Liver (tissue), 9 donors: ENCODE results near the gene DYRK1A. TPM values are rescaled to one million over a fixed set of nuclear protein-coding genes. Genes with fewer than 3 reads are reported as not detected.

ENCODE experiments used
- DNase-seq: peaks from one replicate; pipeline ENCODE4 v3.0.0-alpha.2; 2017; ENCODE audit warnings: low spot score
- H3K27ac ChIP-seq, 2 donors: one replicate each; pipeline ENCODE4 v1.7.0; 2013; ENCODE audit warnings: inconsistent platforms in 2 of 2, low read length in 2 of 2, control low read depth in 1 of 2, low read depth in 1 of 2, mild to moderate bottlenecking in 1 of 2
- H3K27me3 ChIP-seq, 4 donors: one replicate each; pipeline versions ENCODE4 v1.6.1 to v1.7.0; 2013; ENCODE audit warnings: low read length in 3 of 4, inconsistent platforms in 1 of 4, mild to moderate bottlenecking in 1 of 4, moderate library complexity in 1 of 4; ENCODE audit not compliant: control insufficient read depth in 4 of 4, insufficient read depth in 4 of 4
- H3K36me3 ChIP-seq, 4 donors: one replicate each; pipeline versions ENCODE4 v1.6.1 to v1.7.0; 2013; ENCODE audit warnings: low read length in 3 of 4, mild to moderate bottlenecking in 3 of 4, low read depth in 1 of 4, moderate library complexity in 1 of 4; ENCODE audit not compliant: control insufficient read depth in 4 of 4, insufficient read depth in 3 of 4
- H3K4me1 ChIP-seq, 4 donors: one replicate each; pipeline versions ENCODE4 v1.6.1 to v1.7.0; 2013; ENCODE audit warnings: low read length in 3 of 4, mild to moderate bottlenecking in 3 of 4, moderate library complexity in 1 of 4; ENCODE audit not compliant: control insufficient read depth in 4 of 4, insufficient read depth in 4 of 4
- H3K4me3 ChIP-seq, 3 donors: one replicate each; pipeline versions ENCODE4 v1.6.1 to v1.7.0; 2013; ENCODE audit warnings: low read length in 3 of 3, control low read depth in 1 of 3, low read depth in 1 of 3, mild to moderate bottlenecking in 1 of 3
- H3K9ac ChIP-seq, 2 donors: one replicate each; pipeline ENCODE4 v1.7.0; 2013; ENCODE audit warnings: low read length in 2 of 2, mild to moderate bottlenecking in 2 of 2, moderate library complexity in 2 of 2, control low read depth in 1 of 2, low read depth in 1 of 2
- H3K9me3 ChIP-seq, 4 donors: one replicate each; pipeline versions ENCODE4 v1.6.1 to v1.7.0; 2013; ENCODE audit warnings: low read length in 3 of 4; ENCODE audit not compliant: control insufficient read depth in 4 of 4
- ATF3 ChIP-seq: IDR thresholded peaks from 2 replicates; pipeline ENCODE4 v1.6.1; 2016; ENCODE audit warnings: antibody characterized with exemption
- CTCF ChIP-seq: fragments of 150-350 bp; IDR thresholded peaks from 2 replicates; pipeline ENCODE4 v1.5.1; 2017; ENCODE audit warnings: improper control_type of control experiment, low read depth, low read length; ENCODE audit not compliant: missing input control
- EGR1 ChIP-seq, 2 donors: IDR thresholded peaks; 2 replicates each; pipeline ENCODE4 v1.6.1; 2016 to 2018; ENCODE audit warnings: antibody characterized with exemption in 2 of 2, low read depth in 2 of 2
- FOXA1 ChIP-seq: IDR thresholded peaks from 2 replicates; pipeline ENCODE4 v1.6.1; 2016; ENCODE audit warnings: antibody characterized with exemption
- FOXA2 ChIP-seq: IDR thresholded peaks from 2 replicates; pipeline ENCODE4 v1.6.1; 2016; ENCODE audit warnings: antibody characterized with exemption
- HNF4G ChIP-seq: IDR thresholded peaks from 2 replicates; pipeline ENCODE4 v1.6.1; 2016; ENCODE audit warnings: antibody characterized with exemption
- JUND ChIP-seq, 2 donors: IDR thresholded peaks; 2 replicates each; pipeline ENCODE4 v1.6.1; 2016; ENCODE audit warnings: antibody characterized with exemption in 2 of 2
- MAX ChIP-seq: IDR thresholded peaks from 2 replicates; pipeline ENCODE4 v1.6.1; 2016; ENCODE audit warnings: antibody characterized with exemption
- NR2F2 ChIP-seq: IDR thresholded peaks from 2 replicates; pipeline ENCODE4 v1.6.1; 2016; ENCODE audit warnings: antibody characterized with exemption
- RAD21 ChIP-seq, 2 donors: IDR thresholded peaks; 2 replicates each; pipeline ENCODE4 v1.6.1; 2016; ENCODE audit warnings: antibody characterized with exemption in 2 of 2, mild to moderate bottlenecking in 2 of 2
- REST ChIP-seq: IDR thresholded peaks from 2 replicates; pipeline ENCODE4 v1.6.1; 2016; ENCODE audit warnings: antibody characterized with exemption, mild to moderate bottlenecking
- RXRA ChIP-seq, 2 donors: IDR thresholded peaks; 2 replicates each; pipeline ENCODE4 v1.6.1; 2017 to 2018; ENCODE audit warnings: antibody characterized with exemption in 2 of 2, mild to moderate bottlenecking in 1 of 2
- SP1 ChIP-seq: IDR thresholded peaks from 2 replicates; pipeline ENCODE4 v1.6.1; 2018; ENCODE audit warnings: antibody characterized with exemption, mild to moderate bottlenecking
- TAF1 ChIP-seq: conservative IDR thresholded peaks from 2 replicates; pipeline ENCODE4 v1.6.1; 2016; ENCODE audit warnings: antibody characterized with exemption, mild to moderate bottlenecking
- YY1 ChIP-seq: IDR thresholded peaks from 2 replicates; pipeline ENCODE4 v1.6.1; 2016; ENCODE audit warnings: antibody characterized with exemption, mild to moderate bottlenecking
- ZBTB33 ChIP-seq: IDR thresholded peaks from 2 replicates; pipeline ENCODE4 v1.6.1; 2016; ENCODE audit warnings: antibody characterized with exemption
- WGBS: extraction: QIAGEN DNeasy Blood & Tissue Kit; methylation state at CpG from one replicate; pipeline ENCODE4 v1.1.7; 2013; 5-methylcytosine and 5-hydroxymethylcytosine counted together
- polyA plus RNA-seq, 2 donors: library from polyadenylated mRNA; stranded (reverse) in 1 of 2; unstranded in 1 of 2; fragments of 200-250 nt in 1 of 2; fragments of >200 nt in 1 of 2; fragmentation: Nextera tagmentation in 1 of 2; extraction: Ambion mirVana in 1 of 2; gene quantifications; one replicate each; pipeline versions ENCODE4 v1.2.1 to v1.2.3, GENCODE V29; 2013 to 2015
- total RNA-seq, 2 donors: library from RNA; depleted of rRNA; stranded (reverse); fragments of >200 nt; gene quantifications; one replicate each; pipeline ENCODE4 v1.2.3, GENCODE V29; 2014
- donor health status: healthy.
- donor health status: healthy.
- donor health status: healthy.
- donor health status: healthy.
- donor health status: healthy.

Gene DYRK1A
- total and polyA plus RNA-seq, 4 donors, result 5.1 to 58.3 (median 22.9) TPM

- peaks cover 3 to 10% (median 3%) of the 10 kb centered on the region in 4 donors for H3K36me3 ChIP-seq
- no peak for DNase-seq
- no peak for TF ChIP-seq RAD21 (IDR thresholded peaks at IDR 0.05)
- TF ChIP-seq HNF4G, result no peak
- TF ChIP-seq SP1, result no peak
- TF ChIP-seq ATF3, result no peak
- TF ChIP-seq REST, result no peak
- no peak for TF ChIP-seq MAX
- no peak for TF ChIP-seq FOXA2
- TF ChIP-seq NR2F2, result no peak
- no peak for TF ChIP-seq CTCF
- TF ChIP-seq TAF1, result no peak
- TF ChIP-seq RXRA (IDR thresholded peaks at IDR 0.05), result no peak
- no peak for TF ChIP-seq EGR1 (IDR thresholded peaks at IDR 0.05; ENCODE audit: low read depth in 2 of 2)
- TF ChIP-seq ZBTB33, result no peak
- no peak for TF ChIP-seq YY1
- no peak for TF ChIP-seq FOXA1
- no peak overlapping the region for H3K9ac ChIP-seq
- H3K9me3 ChIP-seq, result no peaks in the 10 kb centered on the region
- H3K4me1 ChIP-seq, result peaks cover 0 to 18% (median 3%) of the 10 kb centered on the region in 4 donors
- H3K27ac ChIP-seq, result no peak overlapping the region
- H3K4me3 ChIP-seq, result no peak overlapping the region
- no peaks in the 10 kb centered on the region for H3K27me3 ChIP-seq
- WGBS, result 99% methylated on average over 3 of the region's 3 CpGs
Measured at GRCh38 chr21:37474342-37474741, 107.8 kb downstream of the DYRK1A start.

GRCh38 chr21:37475186-37475868 lies 108.8 kb downstream of the DYRK1A start:
- H3K27ac ChIP-seq, result no peak overlapping the region
- H3K4me1 ChIP-seq, result peaks cover 0 to 18% (median 3%) of the 10 kb centered on the region in 4 donors
- H3K4me3 ChIP-seq, result no peak overlapping the region

More at GRCh38 chr21:37475186-37475868, 108.8 kb downstream of the DYRK1A start:
- Histone ChIP-seq H3K27me3 (no peaks in the 10 kb centered on the region), H3K9ac (no peak overlapping the region), H3K9me3 (no peaks in the 10 kb centered on the region), H3K36me3 (peaks cover 3 to 10% (median 3%) of the 10 kb centered on the region in 4 donors)
- TF ChIP-seq FOXA2, result no peak
- no peak for TF ChIP-seq REST
- no peak for TF ChIP-seq ZBTB33
- no peak for TF ChIP-seq RAD21 (IDR thresholded peaks at IDR 0.05)
- no peak for TF ChIP-seq HNF4G
- TF ChIP-seq SP1, result no peak
- TF ChIP-seq FOXA1, result no peak
- TF ChIP-seq NR2F2, result no peak
- no peak for TF ChIP-seq JUND (IDR thresholded peaks at IDR 0.05)
- DNase-seq, result no peak
